AG04449 (cell line): ENCODE data around the gene KRTAP16-1.

ENCODE experiments used
- CTCF ChIA-PET: fragments of 350-600 bp; formaldehyde crosslinking; extraction: SDS; loops from one replicate; lab custom pipeline; 2021; ENCODE audit warnings: antibody characterized with exemption; lab: Yijun Ruan, JAX
- POLR2A ChIA-PET: fragments of 400-600, 350-600 bp; formaldehyde crosslinking; extraction: SDS; loops from one replicate; lab custom pipeline; 2020; ENCODE audit warnings: antibody characterized with exemption, inconsistent platforms; lab: Yijun Ruan, JAX
- DNase-seq: peaks from one replicate; pipeline ENCODE4 v3.0.0-alpha.2; 2010; ENCODE audit warnings: low read depth, low spot score
- H3K4me3 ChIP-seq: 2 replicates; pipeline ENCODE4 v1.5.1; 2011; ENCODE audit warnings: low read depth, mild to moderate bottlenecking, control low read depth, low read length
- CTCF ChIP-seq: IDR thresholded peaks from one replicate; pipeline ENCODE4 v1.5.1; 2011; ENCODE audit warnings: mild to moderate bottlenecking, moderate library complexity, low read length, control low read depth, inconsistent platforms; ENCODE audit not compliant: insufficient read depth; ENCODE audit errors: missing control alignments

KRTAP16-1 gene

GRCh38 chr17:41345992-41346391 lies 36.9 kb upstream of the KRTAP16-1 start:
- H3K4me3 ChIP-seq: no peak overlapping the region
- ChIA-PET POLR2A (no interaction called here), CTCF (interaction anchor here (4.2 kb wide), 1 partner anchor 203 kb away, joined by 12 read pairs; no protein-coding TSS in a partner anchor)
- DNase-seq: no peak
- TF ChIP-seq CTCF: no peak

DNA sequence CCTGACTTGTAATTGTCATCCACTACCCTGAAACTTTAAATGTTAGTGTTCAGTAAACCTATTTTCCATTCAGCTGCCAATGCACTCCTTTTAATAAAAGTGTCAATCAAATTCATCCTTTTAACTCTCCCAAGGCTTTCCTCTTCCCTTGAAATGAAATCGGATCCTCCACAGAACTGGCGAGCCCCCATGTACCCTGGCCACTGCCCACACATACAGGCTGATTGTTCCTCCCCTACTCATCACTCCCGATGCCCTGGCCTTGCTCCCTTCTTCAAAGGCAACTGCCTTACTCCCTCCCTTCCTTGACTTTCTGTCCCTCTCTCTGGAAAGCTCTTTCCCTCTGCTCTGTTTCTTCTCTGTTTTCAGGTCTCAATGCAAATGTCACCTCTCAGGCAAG lies 33.9 kb upstream of the KRTAP16-1 start:
- no peak for DNase-seq
- TF ChIP-seq CTCF: no peak
- ChIA-PET CTCF (interaction anchor here (0.8 kb wide), 1 partner anchor 13 kb away, joined by 3 read pairs; no protein-coding TSS in a partner anchor), POLR2A (no interaction called here)
- no peak overlapping the region for H3K4me3 ChIP-seq

DNA sequence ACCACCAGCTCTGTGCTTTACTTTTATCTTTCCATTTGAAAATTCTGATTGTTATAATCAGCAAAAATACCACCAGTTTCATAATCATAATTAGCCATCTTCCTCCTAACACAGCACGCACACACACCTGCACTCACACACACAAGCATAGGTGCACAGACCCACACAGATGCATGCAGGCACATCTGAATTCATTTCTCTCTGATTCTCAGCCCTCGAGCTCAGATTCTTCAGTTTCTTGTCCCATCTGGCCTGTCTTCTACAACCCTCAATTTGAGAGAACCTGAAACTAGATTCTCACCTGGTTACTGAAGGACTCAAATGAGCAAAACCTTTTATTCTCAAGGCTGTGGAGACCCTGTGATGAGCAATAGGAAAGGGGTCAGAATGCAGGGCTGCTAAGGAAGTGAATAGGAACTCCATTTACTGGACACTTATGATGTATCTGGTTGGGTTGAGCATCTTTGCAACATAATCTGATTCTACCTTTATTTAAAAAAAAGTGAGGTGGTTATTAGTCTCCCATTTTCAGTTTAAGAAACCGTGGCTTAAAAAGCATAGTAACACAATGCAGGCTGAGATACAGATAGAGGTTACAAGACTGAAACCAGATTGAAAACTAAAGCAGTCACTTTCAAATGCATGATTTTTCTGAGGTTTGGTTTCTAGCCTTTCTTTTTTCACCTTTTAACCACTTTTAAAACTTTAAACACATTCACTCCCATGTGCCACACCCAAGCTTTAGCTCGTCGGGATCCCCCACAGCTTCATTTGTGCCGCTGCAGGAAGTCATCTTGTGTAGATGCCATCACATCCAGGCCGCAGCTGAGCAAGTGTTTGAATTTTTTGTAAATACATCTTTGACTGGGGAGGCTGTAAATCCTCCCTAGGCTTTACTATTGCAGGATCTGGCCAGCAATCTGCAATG lies 32.1 kb upstream of the KRTAP16-1 start:
- ChIA-PET POLR2A (no interaction called here), CTCF (interaction anchor here (0.6 to 3.5 kb wide), 3 partner anchors 9 to 146 kb away, joined by 3 to 23 read pairs (median 5); no protein-coding TSS in a partner anchor)
- DNase-seq: no peak
- TF ChIP-seq CTCF: no peak
- no peak overlapping the region for H3K4me3 ChIP-seq

GRCh38 chr17:41340494-41340893 lies 31.4 kb upstream of the KRTAP16-1 start:
- no peak overlapping the region for H3K4me3 ChIP-seq
- no peak for DNase-seq
- ChIA-PET POLR2A (no interaction called here), CTCF (interaction anchor here (1.2 to 3.5 kb wide), 2 partner anchors 9 to 10 kb away, joined by 5 to 23 read pairs; no protein-coding TSS in a partner anchor)
- TF ChIP-seq CTCF: no peak

DNA sequence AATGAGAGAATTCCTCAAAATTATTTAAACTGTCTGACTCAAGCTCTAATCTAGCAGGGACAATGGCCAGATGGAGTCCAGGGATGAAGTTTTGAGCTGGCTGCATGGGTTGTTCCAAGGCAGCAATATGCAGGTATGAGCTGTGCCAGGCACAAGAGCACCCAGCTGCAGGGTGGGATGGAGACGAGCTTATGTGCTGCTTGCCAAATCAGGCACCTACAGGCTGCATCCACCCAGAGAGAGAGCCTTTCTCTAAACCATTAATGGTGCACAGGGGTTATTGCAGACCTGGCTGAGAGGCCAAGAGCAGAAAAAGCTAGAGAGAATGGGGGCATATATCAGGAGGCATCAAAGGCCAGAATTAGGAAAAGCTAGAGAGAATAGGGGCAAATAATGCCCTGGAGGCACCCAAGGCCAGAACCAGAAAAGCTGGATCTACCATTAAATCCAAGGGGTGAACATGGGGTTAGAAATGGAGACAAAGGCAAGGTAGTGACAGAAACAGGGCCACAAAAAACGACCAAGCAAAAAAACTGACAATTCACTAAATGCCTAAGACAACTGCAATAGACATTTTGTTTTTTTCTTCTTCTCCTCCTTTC lies 30.6 kb upstream of the KRTAP16-1 start:
- ChIA-PET POLR2A (no interaction called here), CTCF (interaction anchor here (0.6 to 3.5 kb wide), 5 partner anchors 9 to 309 kb away, joined by 3 to 23 read pairs (median 3); no protein-coding TSS in a partner anchor)
- TF ChIP-seq CTCF: no peak
- no peak for DNase-seq
- no peak overlapping the region for H3K4me3 ChIP-seq

DNA sequence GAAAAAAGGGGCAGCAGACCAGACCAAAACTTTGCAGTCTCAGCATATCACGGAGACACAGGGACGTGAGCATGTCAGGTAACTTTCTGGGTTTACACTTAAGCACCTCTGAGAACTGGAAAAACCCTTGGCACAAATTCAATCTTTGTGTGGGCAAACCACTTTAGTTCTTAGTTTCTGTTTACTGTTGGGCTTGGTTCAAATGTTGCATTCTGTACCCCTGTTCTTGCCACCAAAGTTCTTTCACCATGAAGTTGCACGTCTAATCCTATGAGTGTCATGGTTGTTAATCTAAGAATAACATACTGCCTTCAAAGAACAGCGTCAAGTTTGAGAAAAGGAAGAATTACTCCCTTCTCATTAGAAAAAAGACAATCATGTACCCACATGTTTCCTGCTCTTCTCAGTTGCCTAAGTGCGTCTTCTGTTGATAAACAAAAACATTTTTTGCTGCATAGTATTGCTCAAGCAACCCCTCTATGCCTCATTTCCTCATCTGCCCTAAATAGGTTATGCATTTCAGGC lies 29.9 kb upstream of the KRTAP16-1 start:
- DNase-seq: no peak
- H3K4me3 ChIP-seq: no peak overlapping the region
- no peak for TF ChIP-seq CTCF
- ChIA-PET POLR2A (interaction anchor here (0.8 kb wide), 1 partner anchor 164 kb away, joined by 3 read pairs; no protein-coding TSS in a partner anchor), CTCF (interaction anchor here (0.6 to 3.5 kb wide), 3 partner anchors 9 to 310 kb away, joined by 3 to 23 read pairs (median 6); no protein-coding TSS in a partner anchor)
